ENCODE measurements around the gene NTN5.

NTN5 gene

GRCh38 chr19:48615231-48616040 lies 57.4 kb downstream of the NTN5 start:
- DNase-seq (ENCODE audit: low read depth in 2 of 2): no peak

GRCh38 chr19:48614436-48615230 lies 58.2 kb downstream of the NTN5 start, which contains the start of gene FAM83E:
Gene FAM83E (minus strand): TSS chr19:48615076. CDS start chr19:48613372, 1,704 bp downstream.
- DNase-seq (ENCODE audit: low read depth in 2 of 2): no peak

- DNase-seq (ENCODE audit: low read depth in 2 of 2): no peak
These were observed 58.9 kb downstream of the NTN5 start for GRCh38 chr19:48613852-48614435.

- no peak for DNase-seq (ENCODE audit: low read depth in 2 of 2)
These were observed 59.6 kb downstream of the NTN5 start for GRCh38 chr19:48613024-48613851.

- DNase-seq (ENCODE audit: low read depth in 2 of 2): no peak
These were observed 60.9 kb downstream of the NTN5 start for GRCh38 chr19:48611872-48612271.

Measured in stimulated activated CD8-positive, alpha-beta memory T cell treated with anti-CD3 and anti-CD28 coated beads, Interleukin-7, amount 100 ng/mL, for 1 hour (primary cell).